ENCODE results near the gene BBX.
"Not testable (repeated sequence)": the region's sequence is repeated elsewhere in the genome, so short reads cannot be mapped to it uniquely, and the experiment has no call there.

Gene BBX

DNA sequence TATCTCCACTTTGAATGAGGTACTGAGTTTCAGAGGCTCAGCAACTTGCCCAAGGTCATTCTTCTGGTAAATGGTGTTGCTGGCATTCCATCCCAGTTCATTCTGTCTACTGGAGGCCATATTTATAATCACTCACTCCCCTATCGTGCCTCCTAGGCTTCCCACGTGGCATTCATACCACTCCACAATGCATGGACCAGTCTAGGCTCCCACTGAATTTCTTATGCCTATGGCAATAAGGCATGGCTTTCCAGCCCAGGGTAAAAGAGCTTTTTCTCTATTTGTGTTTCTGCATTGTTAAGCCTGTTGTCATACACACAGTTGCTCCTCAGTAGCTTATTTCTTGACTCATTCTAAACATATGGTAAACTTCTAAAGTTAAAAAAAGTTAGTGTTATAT, 19.9 kb downstream of the BBX start:
- DNase-seq (ENCODE audit: low spot score), result no peak

DNA sequence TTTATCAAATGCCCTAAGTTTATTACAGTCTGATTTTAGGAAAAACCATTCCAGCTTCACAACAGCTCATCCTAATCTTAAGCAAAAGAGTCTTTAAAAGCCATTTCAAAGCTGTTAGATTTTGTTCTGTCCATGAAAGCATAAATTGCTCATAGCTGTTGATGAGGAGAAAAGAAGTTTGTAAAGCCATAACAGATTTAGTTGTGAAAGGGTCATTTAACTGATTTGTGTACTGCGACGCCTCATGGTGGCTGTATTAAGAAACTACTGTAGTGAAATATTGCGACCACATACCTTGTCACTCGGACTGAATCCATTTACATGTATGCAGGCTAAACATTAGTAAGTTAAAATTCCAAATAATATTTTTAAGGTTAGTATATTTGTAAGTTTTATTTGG, 20.9 kb downstream of the BBX start:
- no peak for DNase-seq (ENCODE audit: low spot score)

DNA sequence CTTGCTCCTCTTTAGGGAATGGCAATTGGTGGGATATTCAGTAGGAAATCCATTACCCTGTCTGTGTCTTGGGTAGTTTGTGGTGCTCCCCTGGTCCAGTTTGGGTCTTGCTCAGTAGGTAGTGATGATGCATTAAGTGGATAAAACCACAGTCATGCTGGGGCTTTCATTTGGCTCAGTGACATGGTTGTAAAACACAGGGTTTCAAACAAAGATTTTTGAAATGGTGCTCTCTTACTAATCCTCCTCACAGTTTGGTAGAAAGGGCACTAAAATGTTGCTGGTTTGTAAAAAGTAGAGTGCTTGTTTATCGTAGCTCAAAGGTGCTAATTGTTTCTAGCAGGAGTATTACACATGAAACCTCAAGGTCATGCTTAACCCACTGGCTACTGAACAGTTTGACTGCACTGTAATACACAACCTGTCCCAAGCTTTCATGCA, 22.9 kb downstream of the BBX start:
- DNase-seq (ENCODE audit: low spot score), result no peak

DNA sequence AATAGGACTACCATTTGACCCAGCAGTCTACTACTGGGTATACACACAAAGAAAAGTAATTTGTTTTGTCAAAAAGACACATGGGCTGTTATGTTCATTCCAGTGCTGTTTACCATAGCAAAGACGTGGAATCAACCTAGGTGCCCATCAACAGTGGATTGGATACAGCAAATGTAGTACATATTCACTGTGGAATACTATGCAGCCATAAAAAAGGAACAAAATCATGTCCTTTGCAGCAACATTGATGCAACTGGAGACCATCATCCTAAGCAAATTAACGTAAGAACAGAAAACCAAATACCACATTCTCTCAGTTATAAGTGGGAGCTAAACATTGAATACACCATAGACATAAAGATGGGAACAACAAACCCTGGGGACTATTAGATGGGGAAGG, 25.8 kb downstream of the BBX start:
- DNase-seq (ENCODE audit: low spot score), result no peak

DNA sequence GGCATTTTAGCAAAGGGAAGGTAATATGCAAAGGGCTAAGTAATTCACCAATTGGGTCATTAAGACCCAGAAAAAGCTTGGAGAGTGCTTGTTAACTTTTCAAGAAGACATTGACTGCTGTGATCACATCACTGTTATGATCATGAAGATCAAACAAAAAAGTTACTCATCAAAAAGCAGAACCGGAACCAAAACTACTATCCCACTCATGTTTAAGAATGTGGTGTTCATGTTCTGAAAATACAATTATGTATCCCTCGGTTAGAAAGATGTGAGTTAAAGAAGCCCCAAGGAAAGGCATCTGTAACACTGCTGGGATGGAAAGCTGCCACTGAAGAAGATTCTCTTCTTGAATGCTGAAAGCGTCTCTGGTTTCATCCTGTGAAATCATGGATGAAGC, 32.6 kb downstream of the BBX start:
- DNase-seq (ENCODE audit: low spot score), result no peak

DNA sequence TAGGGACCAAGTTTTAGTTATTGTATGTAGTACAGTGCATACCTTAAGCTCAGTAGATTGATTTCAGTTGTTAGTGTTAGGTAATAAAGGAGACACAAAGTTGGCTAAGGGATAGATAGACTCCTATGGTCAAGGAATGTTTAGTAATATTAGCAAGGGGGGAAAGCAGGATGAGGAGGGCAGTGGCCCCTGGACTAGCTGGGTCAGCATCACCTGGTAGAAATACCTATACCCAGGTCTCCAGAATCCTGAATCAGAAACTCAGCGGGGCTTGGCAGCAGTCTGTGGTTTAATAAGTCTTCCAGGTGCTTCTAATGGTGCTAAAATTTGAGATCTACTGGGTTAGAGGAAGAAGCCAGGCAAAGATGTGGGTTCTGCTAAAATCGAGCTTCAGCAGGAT, 35.0 kb downstream of the BBX start:
- no peak for DNase-seq (ENCODE audit: low spot score)

DNA sequence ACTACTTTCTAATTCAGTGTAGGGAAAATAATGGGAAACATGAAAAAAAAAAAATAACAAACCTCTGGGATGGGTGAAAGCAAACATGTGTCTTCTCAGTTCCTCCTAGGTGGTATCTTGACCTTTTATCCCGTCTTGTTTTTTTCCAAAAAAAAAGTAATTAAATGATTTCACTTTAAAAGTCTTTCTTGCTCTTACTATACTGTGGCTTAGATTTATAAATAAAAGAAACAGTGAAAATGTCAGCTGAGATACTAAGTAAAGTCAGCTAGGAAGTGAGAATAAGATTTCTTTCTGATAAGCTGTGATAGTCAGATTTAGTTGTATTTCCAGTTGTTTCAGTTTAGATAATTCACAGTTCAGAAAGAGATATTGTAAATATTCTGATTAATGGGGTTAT, 37.4 kb downstream of the BBX start:
- DNase-seq (ENCODE audit: low spot score), result no peak

DNA sequence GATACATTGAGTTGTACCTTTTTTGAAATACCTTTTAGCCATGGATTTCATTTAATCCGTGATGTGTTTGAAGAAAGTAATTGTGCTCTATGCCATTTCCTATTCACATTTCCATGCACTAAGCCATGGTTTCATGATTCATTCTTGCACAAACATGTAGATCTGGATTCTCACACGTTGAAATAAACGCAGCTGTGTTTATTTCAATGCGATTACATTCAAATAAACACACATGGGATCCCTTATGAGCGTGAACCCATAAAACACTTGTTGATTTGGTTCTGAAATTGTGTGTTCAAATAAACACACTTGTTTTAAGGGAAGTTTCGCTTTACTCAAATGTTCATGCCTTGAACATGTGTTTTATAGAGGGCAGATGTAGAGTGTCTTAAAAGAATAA, 39.2 kb downstream of the BBX start:
- no peak for DNase-seq (ENCODE audit: low spot score)

DNA sequence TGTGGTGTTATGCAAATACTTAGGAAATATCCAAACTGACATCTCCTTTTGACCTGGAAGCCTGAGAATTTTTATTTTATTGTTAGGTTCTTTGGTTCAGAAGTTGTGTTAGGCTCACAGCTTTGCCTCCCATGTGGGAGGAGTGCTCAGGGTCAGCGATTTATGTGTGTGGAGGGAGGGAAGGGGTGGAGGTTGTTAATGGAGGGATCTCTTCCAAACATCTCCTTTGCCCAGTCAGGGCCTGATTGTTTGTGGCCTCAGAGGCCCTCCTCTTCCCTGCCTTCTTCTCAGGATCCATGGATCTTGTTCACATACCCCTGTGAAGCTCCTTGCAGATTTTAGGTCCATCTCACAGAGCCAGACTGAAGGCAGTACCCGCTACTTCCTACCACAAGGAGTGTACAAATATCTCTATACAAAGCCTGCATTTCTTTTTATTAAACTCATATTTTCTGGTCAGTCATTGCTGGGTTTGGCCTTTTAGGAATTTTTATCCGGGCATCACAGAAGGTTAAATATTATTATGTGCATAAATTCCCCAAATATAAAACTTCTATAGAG, 40.3 kb downstream of the BBX start:
- DNase-seq (ENCODE audit: low spot score), result no peak

DNA sequence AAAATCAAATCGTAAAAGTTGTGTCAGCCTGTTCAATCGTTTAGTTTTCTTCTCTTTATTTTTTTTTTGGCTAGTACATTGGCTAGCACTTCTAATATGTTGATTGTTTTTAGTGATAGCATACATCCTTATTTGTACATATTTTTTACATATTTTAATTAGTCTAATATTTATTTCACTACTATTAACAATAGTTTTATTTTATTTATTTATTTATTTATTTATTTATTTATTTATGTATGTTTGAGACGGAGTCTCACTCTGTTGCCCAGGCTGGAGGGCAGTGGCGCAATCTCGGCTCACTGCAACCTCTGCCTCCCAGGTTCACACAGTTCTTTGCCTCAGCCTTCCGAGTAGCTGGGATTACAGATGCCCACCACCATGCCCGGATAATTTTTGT, 42.5 kb downstream of the BBX start:
- DNase-seq (ENCODE audit: low spot score), result not testable (repeated sequence)

DNA sequence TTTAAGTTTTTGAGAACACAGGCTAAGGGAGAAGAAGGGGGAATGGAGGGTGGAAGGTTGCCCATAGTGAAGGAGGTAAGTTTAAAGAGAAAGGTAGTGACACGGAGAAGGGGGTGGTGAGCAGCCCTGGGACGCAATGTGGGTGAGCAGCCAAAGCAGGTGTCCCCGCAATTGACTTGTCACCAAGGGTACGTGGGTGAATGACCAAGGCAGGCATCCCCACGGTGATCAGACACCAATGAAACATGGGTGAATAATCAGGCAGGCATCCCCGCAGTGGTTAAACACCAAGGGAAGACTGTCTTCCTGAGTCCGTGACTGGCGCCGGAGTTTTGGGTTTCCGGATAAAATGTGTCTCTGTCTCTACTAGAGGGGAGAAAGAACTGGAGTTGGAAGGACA, 48.3 kb downstream of the BBX start:
- not testable (repeated sequence) for DNase-seq (ENCODE audit: low spot score)

DNA sequence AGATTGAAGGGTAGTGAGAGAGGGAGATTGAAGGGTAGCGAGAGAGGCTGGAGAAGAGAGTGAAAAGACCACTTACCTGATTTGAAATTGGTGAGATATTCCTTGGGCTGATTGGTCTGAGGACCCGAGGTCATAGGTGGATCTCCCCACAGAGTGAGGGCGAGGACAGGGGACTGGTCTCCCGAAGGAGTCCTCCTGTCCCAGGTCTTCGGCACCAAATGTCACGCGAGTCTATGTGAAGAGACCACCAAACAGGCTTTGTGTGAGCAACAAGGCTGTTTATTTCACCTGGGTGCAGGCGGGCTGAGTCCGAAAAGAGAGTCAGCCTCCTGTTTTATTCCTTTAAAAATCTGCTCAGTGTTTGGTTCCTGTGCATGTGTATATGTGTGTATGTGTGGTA, 48.7 kb downstream of the BBX start:
- not testable (repeated sequence) for DNase-seq (ENCODE audit: low spot score)

DNA sequence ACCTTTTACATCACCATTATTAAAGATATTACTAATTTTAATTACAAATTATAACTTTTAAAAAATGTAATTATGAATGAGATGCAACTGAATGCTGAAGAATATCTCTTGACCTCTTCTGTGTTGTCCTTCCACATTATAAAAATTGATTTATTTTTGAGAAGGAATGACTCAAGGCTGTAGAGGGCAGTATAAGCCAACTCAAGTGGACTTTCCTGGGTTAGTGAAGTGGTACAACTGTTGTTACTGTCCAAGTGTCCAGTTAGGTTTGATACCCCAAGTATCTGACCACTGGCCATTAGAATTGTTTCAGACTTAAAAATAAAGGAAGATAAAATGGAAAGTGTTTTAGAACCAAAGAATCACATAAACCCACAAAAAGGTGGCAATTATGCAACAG, 51.9 kb downstream of the BBX start:
- no peak for DNase-seq (ENCODE audit: low spot score)

DNA sequence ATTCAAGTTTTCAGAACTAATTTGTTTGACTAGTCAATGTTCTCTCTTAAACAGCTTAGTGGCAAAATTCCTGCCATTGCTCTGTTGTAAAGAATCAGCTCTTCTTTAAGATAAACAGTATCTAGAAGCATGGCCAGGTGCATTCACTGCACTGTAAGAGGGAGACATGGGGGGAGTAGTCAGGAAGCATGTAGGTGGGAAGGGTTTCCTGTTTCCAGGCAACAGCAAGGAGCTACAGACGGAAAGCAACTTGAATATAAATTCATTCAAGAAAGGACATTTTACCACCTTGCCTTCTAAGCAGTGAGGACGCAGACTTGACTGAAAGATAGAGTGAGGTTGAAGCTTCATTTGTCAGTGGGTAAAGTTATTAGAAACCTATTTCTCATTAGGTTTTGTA, 55.3 kb downstream of the BBX start:
- DNase-seq (ENCODE audit: low spot score), result no peak

DNA sequence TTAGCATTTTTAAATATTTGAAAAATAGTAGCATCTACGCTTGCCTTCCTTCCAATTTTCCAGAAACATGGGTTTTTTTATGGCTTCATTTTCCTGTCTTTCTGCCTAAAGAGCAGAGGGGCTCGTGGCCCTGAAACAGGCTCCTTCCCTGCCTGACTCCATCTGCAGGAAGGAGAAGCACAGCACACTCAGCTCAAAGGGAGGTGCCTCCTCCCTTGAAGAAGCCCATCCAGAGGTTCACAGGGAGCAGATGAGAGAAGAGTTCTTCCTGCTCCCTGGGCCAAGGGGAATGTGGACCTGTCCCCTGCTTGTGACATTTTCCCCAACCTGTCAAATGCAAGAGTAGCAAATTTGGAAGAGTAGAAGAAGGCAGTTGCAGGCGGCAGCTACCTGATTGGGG, 55.8 kb downstream of the BBX start:
- no peak for DNase-seq (ENCODE audit: low spot score)

DNA sequence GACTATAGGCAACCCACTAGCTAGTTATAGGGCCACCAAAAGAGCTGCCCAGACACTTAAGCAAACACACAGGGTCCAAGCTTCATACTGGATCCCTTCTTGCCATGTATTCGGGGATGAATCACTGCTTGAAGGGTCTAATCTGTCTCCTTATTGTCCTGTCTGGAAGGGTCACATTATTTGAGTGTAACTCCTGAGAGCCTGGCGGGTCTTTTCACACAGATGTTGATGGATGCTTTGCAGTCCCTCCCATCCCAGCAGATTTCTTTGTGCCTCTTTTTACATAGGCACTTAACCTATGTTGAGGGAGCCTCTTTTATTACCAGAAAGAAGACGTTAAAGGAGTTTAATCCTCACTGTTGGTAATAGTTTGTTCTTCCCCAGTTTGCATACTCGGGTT, 56.6 kb downstream of the BBX start:
- DNase-seq (ENCODE audit: low spot score), result no peak

DNA sequence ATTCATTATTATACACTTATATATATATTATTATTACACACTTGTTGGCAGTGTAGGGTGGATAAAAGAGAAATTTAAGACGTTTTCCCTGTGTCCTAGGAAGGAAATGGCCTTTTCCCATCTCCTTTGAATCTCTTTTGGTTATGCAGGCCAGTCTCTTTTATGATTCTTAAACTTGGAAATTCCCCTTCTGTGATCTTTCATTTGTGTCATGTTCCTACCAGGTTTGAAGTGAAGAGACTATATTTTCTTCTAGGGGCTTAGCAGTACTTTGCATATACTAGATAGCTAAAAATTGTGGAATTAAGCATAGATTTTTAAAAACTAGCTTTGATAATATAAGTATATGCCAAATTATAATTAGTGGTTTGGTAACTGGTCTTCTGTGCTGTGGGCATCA, 58.5 kb downstream of the BBX start:
- no peak for DNase-seq (ENCODE audit: low spot score)

DNA sequence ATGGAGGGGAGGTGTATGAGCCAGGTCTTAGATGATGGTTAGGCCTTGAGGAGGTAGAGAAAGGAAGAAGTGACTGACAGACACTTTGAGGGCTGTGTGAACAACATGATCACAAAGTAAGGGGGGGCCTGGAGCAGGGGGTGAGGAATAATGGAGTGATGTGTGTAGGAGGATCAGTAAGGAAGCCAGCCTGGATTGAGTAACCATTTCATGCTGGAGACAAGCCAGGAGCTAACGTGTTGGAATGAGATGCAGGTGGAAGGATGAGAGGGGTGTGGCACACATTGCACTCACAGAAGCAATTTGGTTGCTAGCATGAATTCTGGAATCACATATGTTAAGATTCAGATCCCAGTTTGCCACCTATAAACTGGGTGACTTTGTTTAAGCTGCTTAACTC, 65.5 kb downstream of the BBX start:
- DNase-seq (ENCODE audit: low spot score), result no peak

DNA sequence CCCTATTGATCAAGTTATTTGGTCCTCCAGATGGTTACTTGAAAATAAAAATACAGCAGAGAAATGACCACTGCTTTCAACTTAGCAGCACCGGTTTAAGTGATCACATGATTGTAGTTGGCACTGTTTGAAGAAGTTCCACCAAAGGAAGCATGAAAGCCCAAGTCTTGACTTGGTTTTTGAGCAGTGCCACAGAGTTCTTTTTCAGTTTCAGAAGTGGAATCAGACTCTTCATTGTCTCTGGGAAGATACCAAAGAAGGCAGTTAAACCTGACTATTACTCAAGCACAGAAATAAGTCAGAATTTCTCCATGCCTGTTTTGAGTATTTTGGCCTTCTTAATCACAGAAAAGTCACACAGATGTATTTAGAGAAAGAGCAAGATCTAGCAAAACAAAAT, 66.7 kb downstream of the BBX start:
- DNase-seq (ENCODE audit: low spot score), result no peak

DNA sequence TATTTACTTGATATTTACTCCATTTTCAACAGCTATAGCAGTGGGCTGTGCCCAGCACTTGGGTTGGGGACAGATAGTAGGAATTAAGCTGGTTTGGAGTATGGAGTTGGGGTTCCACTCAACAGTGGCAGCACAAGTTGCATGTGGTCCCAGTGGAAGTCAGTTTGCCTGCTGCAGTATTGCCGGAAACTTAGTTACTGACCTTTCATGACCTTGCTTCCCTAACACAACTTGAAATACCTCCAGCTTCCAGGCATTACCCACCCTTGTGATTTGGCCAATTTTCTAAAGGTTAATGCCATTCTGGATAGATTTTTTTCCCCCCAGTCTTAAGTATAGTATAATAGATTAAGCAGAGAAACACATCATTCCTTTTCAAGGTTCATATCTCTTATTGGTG, 68.0 kb downstream of the BBX start:
- DNase-seq (ENCODE audit: low spot score), result no peak

DNA sequence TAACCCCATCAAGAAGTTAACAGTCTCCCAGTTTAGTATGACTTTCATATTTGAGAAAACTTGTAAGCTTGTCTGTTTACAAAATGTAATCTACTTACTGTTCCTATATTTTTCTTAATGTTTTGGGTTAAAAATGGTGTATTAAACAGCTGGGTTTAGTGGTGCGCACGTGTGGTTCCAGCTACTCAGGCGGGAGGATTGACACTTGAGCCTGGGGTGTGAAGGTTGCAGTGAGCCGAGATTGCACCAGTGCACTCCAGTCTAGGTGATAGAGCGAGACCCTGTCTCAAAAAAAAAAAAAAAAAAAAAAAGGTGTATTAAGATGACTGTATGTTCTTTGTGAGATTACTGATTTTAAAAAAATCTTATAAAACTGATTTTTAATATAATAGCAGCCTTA, 69.3 kb downstream of the BBX start:
- no peak for DNase-seq (ENCODE audit: low spot score)

DNA sequence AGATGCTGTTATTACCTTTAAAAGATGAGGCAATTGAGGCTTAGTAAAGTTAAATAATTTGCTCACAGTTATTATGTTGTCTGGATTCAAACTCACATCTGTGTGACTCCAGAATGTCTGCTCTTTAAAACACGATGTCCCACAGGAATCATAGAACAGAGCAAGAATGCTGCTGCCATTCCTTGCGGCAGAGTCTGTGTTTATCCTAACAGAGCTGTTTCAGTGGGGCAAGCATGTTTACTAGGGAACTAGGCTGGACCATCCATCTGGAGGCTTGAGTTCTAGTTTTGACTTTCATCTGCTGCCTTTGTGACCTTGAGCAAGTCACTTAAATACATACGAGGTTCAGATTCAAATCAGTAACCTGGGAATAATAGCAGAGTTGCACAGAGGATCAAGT, 72.1 kb downstream of the BBX start:
- no peak for DNase-seq (ENCODE audit: low spot score)

DNA sequence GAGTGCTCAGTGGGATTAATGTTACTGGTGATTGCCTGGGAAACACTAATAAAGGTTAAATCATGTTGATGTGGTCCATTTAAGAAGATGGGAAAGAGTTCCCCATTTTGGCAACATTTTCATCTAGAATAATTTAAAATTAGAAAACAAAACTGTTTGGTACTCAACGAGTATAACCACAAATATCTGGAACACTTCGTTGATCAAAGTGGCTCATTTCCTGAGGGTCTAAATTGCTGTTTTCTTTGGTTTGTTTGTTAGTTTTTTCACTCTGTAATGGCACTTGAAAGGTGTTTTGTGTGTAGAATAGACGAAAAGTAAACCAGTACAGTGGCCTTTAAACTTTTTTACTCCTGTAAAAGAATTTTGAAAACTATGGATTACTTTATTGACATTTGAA, 73.9 kb downstream of the BBX start:
- DNase-seq (ENCODE audit: low spot score), result no peak

DNA sequence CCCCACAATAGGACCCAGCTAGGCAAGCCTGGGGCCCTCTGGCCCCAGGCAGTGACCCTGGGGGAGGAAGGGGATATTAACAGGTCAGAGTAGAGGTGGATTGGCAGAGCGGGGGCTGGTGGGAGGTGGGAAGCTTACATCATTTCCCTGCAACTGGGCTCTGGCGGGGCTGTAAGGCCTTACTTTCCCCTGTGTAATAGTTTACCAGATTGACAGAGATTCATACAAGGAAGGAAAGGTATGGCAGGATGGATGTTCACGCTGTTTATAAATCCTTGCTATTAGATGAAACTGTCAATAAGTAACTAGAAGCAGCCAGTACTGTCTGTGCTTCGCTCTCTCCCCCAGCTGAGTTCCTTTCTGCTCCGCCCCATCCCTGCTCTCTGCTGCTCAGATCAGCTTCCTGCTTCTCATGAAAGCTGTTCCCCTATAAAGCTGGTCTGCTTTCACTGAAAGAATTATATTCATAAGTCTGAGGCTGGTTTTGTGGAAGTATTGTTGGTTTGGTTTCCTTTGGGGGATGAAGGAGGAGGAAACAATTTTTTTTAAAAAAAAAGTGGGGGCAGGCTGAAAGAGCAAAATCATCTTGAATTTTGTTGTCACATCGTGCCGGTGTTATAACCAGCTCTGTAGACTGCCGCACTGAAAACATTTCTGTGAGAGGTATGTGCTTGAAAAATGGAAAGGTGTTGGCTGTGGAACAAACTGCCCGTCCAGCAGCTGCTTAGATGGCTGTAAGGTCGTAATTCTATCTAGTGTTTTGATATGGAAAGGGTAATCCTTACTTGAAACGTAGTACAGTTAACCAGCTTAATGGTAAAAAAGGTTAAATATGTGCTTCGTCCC, 76.4 kb downstream of the BBX start:
- DNase-seq (ENCODE audit: low spot score), result peak; percentile 47
